Mesendoderm (in vitro differentiated cells): ENCODE measurements around the gene OVOL2.

Source experiments
- DNase-seq: peaks from one replicate; pipeline ENCODE4 v3.0.0; 2013
- H2AK5ac ChIP-seq: 2 replicates; pipeline ENCODE4 v1.6.1; 2013; ENCODE audit warnings: low read length, inconsistent platforms
- H2BK120ac ChIP-seq: 2 replicates; pipeline ENCODE4 v1.6.1; 2013; ENCODE audit warnings: low read depth, mild to moderate bottlenecking, low read length, moderate library complexity, mixed read lengths
- H2BK15ac ChIP-seq: replicated peaks from 2 replicates; pipeline ENCODE4 v1.6.1; 2013; ENCODE audit warnings: low read depth, mild to moderate bottlenecking, moderate library complexity
- H2BK5ac ChIP-seq: 2 replicates; pipeline ENCODE4 v1.6.1; 2013; ENCODE audit warnings: low read length, inconsistent platforms
- H3K18ac ChIP-seq: 2 replicates; pipeline ENCODE4 v1.6.1; 2013; ENCODE audit warnings: mild to moderate bottlenecking, low read length, mixed read lengths
- H3K23ac ChIP-seq: one replicate; pipeline ENCODE4 v1.6.1; 2013; ENCODE audit warnings: low read length
- H3K27ac ChIP-seq: 2 replicates; pipeline ENCODE4 v1.5.1; 2013; ENCODE audit warnings: low read depth, mild to moderate bottlenecking, inconsistent platforms, low read length, moderate library complexity
- H3K27me3 ChIP-seq: 2 replicates; pipeline ENCODE4 v1.6.1; 2013; ENCODE audit warnings: low read length, control low read depth, mild to moderate bottlenecking, inconsistent platforms; ENCODE audit not compliant: insufficient read depth, poor library complexity
- H3K36me3 ChIP-seq: 2 replicates; pipeline ENCODE4 v1.6.1; 2013; ENCODE audit warnings: low read length, inconsistent platforms; ENCODE audit not compliant: control insufficient read depth, insufficient read depth
- H3K4ac ChIP-seq: one replicate; pipeline ENCODE4 v1.6.1; 2013; ENCODE audit warnings: low read depth, mild to moderate bottlenecking, low read length, moderate library complexity
- H3K4me1 ChIP-seq: 2 replicates; pipeline ENCODE4 v1.6.1; 2013; ENCODE audit warnings: low read depth, low read length, inconsistent platforms; ENCODE audit not compliant: control insufficient read depth
- H3K4me2 ChIP-seq: 2 replicates; pipeline ENCODE4 v1.6.1; 2013; ENCODE audit warnings: low read length
- H3K4me3 ChIP-seq: 2 replicates; pipeline ENCODE4 v1.5.1; 2013; ENCODE audit warnings: mild to moderate bottlenecking, low read length
- H3K56ac ChIP-seq: one replicate; pipeline ENCODE4 v1.6.1; 2013; ENCODE audit warnings: low read length
- H3K79me1 ChIP-seq: 2 replicates; pipeline ENCODE4 v1.6.1; 2013; ENCODE audit warnings: low read length, inconsistent platforms
- H3K79me2 ChIP-seq: 2 replicates; pipeline ENCODE4 v1.6.1; 2013; ENCODE audit warnings: mild to moderate bottlenecking, low read length; ENCODE audit not compliant: control insufficient read depth, insufficient read depth
- H3K9ac ChIP-seq: 2 replicates; pipeline ENCODE4 v1.6.1; 2013; ENCODE audit warnings: low read length, inconsistent platforms
- H4K5ac ChIP-seq: one replicate; pipeline ENCODE4 v1.6.1; 2013; ENCODE audit warnings: low read length
- H4K8ac ChIP-seq: one replicate; pipeline ENCODE4 v1.6.1; 2013; ENCODE audit warnings: low read depth, mild to moderate bottlenecking, control low read depth, low read length, moderate library complexity
- WGBS: extraction: QIAGEN DNeasy Blood & Tissue Kit; methylation state at CpG from one replicate; pipeline ENCODE4 v1.1.7; 2013; ENCODE audit warnings: low lambda C conversion rate, missing lambda C conversion rate; ENCODE audit not compliant: insufficient coverage; ENCODE audit errors: extremely low coverage; 5-methylcytosine and 5-hydroxymethylcytosine counted together

Gene OVOL2

DNA sequence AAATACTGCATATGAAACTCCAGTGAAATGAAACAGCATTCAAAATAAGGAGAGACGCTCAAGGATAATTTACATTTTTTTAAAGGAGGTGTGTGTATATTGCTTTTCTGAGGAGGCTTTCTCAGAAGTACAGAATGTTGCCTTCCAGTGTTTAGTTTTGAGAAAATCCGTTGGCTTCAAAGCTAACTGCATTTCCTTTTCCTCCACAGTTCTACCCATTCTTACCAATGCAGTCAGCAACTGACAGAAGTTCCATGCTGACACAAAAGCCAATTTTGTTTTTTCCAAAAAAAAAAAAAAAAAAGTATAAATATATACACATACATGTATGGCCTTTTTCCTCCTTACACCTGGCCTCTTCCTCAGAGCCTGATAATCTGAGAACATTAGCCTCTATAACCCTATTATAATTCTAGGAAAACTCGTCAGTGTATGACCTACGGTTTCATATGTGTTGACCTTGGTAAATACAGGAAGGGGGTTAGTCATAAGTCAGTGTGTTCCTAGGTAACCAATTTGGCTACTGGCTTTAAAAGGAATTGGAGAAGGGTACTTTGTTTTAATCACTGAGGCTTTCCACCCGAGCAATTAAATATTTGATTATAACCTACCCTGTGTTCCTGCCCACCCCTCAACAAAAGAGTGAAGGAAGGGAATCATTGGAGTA lies 64.7 kb downstream of the OVOL2 start:
- WGBS = no CpG with 5 or more reads among the region's 5 CpGs
- no peaks in the 10 kb centered on the region for H3K27me3 ChIP-seq
- H3K23ac ChIP-seq = no peak overlapping the region
- no peak overlapping the region for H2BK120ac ChIP-seq
- no peaks in the 10 kb centered on the region for H3K36me3 ChIP-seq
- no peak overlapping the region for H3K4ac ChIP-seq
- H3K27ac ChIP-seq = no peak overlapping the region
- H3K4me1 ChIP-seq = no peaks in the 10 kb centered on the region
- DNase-seq = no peak
- H3K56ac ChIP-seq = no peak overlapping the region
- no peak overlapping the region for H3K4me3 ChIP-seq
- H2BK5ac ChIP-seq = no peak overlapping the region
- no peak overlapping the region for H4K8ac ChIP-seq
- no peaks in the 10 kb centered on the region for H3K79me2 ChIP-seq
- no peaks in the 10 kb centered on the region for H3K79me1 ChIP-seq
- no peak overlapping the region for H2AK5ac ChIP-seq
- H3K18ac ChIP-seq = no peak overlapping the region
- H3K9ac ChIP-seq = no peak overlapping the region
- H4K5ac ChIP-seq = no peak overlapping the region
- no peak overlapping the region for H3K4me2 ChIP-seq
- no peak overlapping the region for H2BK15ac ChIP-seq

DNA sequence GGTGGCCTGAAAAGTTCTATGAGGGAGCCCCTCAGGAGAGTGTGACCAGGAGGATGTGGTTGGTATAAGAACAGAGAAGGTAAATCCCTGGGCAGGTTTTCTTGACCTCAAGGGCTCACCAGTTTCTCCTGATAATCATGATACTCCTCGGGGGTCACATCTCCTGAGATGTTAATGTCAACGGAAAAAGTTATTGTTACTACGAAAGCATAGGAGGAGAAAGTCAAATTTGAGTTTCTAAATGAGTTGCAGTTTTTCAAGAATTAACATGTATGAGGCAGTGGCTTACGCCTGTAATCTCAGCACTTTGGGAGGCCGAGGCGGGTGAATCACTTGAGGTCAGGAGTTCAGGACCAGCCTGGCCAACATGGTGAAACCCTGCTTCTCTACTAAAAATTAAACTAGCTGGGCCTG lies 65.5 kb downstream of the OVOL2 start:
- Histone ChIP-seq H3K27me3 (no peaks in the 10 kb centered on the region), H3K18ac (no peak overlapping the region), H3K27ac (no peak overlapping the region), H2BK15ac (no peak overlapping the region), H2AK5ac (no peak overlapping the region), H3K4me3 (no peak overlapping the region), H2BK120ac (no peak overlapping the region), H3K36me3 (no peaks in the 10 kb centered on the region), H3K9ac (no peak overlapping the region), H4K8ac (no peak overlapping the region), H3K4me1 (no peaks in the 10 kb centered on the region), H3K56ac (no peak overlapping the region), H3K4me2 (no peak overlapping the region), H4K5ac (no peak overlapping the region), H3K79me2 (no peaks in the 10 kb centered on the region), H3K79me1 (no peaks in the 10 kb centered on the region), H3K4ac (no peak overlapping the region), H2BK5ac (no peak overlapping the region), H3K23ac (no peak overlapping the region)
- WGBS = no CpG with 5 or more reads among the region's 6 CpGs
- DNase-seq = no peak

DNA sequence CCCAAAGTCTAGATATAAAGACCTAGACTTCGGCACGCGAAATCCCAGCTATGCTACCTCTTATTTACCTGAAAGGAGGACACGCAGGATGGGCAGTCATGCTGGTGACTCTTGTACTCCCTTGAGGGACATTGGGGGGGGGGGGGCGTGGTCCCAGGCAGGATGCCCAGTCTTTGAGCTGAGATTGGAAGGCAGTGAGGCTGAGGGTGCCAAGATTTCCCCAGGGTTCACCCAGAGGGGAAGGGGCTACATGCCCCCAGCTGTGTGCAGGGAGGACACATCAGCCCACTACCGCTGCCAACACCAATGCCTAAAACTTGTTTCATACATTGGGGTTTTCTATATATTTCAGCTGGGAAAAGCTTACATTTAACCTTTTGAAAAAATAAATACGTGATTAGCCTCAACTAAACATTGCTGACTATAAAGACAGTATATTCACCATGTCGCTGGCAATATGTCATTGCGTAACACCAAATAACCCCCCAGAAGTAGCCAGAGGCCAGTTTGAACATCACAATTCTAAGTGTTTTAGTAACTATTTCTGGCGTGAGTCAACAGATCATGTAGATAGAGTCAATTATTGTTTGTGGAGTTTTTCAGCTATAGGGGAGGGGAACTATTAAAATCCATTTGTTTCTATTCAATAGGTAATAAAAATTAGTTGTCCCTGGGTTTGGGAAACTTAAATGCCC lies 67.3 kb downstream of the OVOL2 start:
- H3K36me3 ChIP-seq = no peaks in the 10 kb centered on the region
- H4K8ac ChIP-seq = no peak overlapping the region
- H3K4me1 ChIP-seq = no peaks in the 10 kb centered on the region
- H3K4ac ChIP-seq = no peak overlapping the region
- H3K9ac ChIP-seq = no peak overlapping the region
- no peak for DNase-seq
- H2BK15ac ChIP-seq = no peak overlapping the region
- H3K79me1 ChIP-seq = no peaks in the 10 kb centered on the region
- H3K79me2 ChIP-seq = peaks cover 4% of the 10 kb centered on the region
- H2BK5ac ChIP-seq = no peak overlapping the region
- WGBS = no CpG with 5 or more reads among the region's 10 CpGs
- H4K5ac ChIP-seq = no peak overlapping the region
- H3K4me3 ChIP-seq = no peak overlapping the region
- no peak overlapping the region for H2AK5ac ChIP-seq
- no peak overlapping the region for H2BK120ac ChIP-seq
- H3K27me3 ChIP-seq = no peaks in the 10 kb centered on the region
- no peak overlapping the region for H3K23ac ChIP-seq
- H3K56ac ChIP-seq = no peak overlapping the region
- H3K4me2 ChIP-seq = no peak overlapping the region
- no peak overlapping the region for H3K18ac ChIP-seq
- H3K27ac ChIP-seq = no peak overlapping the region

DNA sequence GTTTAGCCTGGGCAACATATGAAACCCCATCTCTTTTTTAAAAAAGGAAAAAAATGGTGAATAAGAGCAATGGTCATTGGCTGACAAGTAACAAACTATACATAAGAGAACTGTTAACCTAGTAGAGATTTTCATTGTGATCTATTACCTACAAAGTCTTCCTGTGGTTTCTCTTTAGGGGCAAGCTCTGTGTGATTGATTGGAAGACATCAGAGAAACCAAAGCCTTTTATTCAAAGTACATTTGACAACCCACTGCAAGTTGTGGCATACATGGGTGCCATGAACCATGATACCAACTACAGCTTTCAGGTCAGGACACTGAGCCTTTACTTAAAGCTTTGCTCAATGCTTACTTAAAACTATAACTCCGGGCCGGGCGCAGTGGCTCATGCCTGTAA lies 69.7 kb downstream of the OVOL2 start:
- Histone ChIP-seq H3K4me1 (no peaks in the 10 kb centered on the region), H2BK5ac (no peak overlapping the region), H3K9ac (no peak overlapping the region), H3K27ac (no peak overlapping the region), H3K79me2 (peaks cover 13% of the 10 kb centered on the region), H2BK120ac (no peak overlapping the region), H3K56ac (no peak overlapping the region), H3K4me2 (no peak overlapping the region), H3K36me3 (no peaks in the 10 kb centered on the region), H2BK15ac (no peak overlapping the region), H3K79me1 (no peaks in the 10 kb centered on the region), H3K18ac (no peak overlapping the region), H3K4ac (no peak overlapping the region), H2AK5ac (no peak overlapping the region), H3K23ac (no peak overlapping the region), H3K4me3 (no peak overlapping the region), H4K5ac (no peak overlapping the region), H4K8ac (no peak overlapping the region), H3K27me3 (no peaks in the 10 kb centered on the region)
- DNase-seq = no peak
- WGBS = no CpG with 5 or more reads among the region's 3 CpGs

DNA sequence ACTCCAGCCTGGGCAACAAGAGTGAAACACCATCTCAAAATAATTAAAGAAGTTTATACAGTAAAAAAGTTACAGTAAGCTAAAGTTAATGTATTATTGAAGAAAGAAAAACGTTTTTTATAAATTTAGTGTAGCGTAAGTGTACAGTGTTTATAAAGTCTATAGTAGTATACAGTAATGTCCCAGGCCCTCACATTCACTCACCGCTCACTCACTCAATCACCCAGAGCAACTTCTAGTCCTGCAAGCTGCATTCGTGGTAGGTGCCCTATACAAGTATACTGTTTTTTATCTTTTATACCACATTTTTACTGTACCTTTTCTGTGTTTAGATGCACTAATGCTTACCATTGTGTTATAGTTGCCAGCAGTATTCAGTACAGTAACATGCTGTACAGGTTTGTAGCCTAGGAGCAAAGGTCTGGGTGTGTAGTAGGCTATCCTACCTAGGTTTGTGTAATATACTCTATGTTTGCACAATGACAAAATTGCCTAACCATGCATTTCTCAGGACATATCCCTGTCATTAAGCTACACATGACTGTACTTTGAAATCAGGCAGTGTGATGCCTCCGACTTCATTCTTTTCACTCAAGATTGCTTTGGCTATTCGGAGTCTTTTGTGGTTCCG lies 72.2 kb downstream of the OVOL2 start:
- Histone ChIP-seq H3K23ac (no peak overlapping the region), H3K36me3 (no peaks in the 10 kb centered on the region), H3K18ac (no peak overlapping the region), H2BK120ac (no peak overlapping the region), H3K79me1 (no peaks in the 10 kb centered on the region), H3K4me3 (no peak overlapping the region), H2AK5ac (no peak overlapping the region), H3K9ac (no peak overlapping the region), H3K4ac (no peak overlapping the region), H3K27ac (no peak overlapping the region), H2BK15ac (no peak overlapping the region), H4K5ac (no peak overlapping the region), H3K56ac (no peak overlapping the region), H4K8ac (no peak overlapping the region), H3K79me2 (peaks cover 16% of the 10 kb centered on the region), H3K4me1 (no peaks in the 10 kb centered on the region), H3K4me2 (no peak overlapping the region), H2BK5ac (no peak overlapping the region), H3K27me3 (no peaks in the 10 kb centered on the region)
- no peak for DNase-seq
- 100% methylated on average over 2 of the region's 7 CpGs for WGBS
